H9 (cell line): Measurements from ENCODE around the gene CAMKK1. TPM values are rescaled to one million over a fixed set of nuclear protein-coding genes. Genes with fewer than 3 reads are reported as not detected.

Experiments used
- DNase-seq: peaks from one replicate; pipeline ENCODE4 v3.0.0-alpha.2; 2017
- H2AFZ ChIP-seq: one replicate; pipeline ENCODE4 v1.6.1; 2013; ENCODE audit warnings: mild to moderate bottlenecking, low read length, control low read depth, moderate library complexity
- H2AK5ac ChIP-seq: 2 replicates; pipeline ENCODE4 v1.6.1; 2013; ENCODE audit warnings: low read length, control low read depth, mixed read lengths; ENCODE audit not compliant: insufficient read length
- H2BK120ac ChIP-seq: one replicate; pipeline ENCODE4 v1.6.1; 2013; ENCODE audit warnings: low read depth, mild to moderate bottlenecking, low read length, control low read depth, inconsistent platforms; ENCODE audit not compliant: poor library complexity, severe bottlenecking
- H2BK12ac ChIP-seq: 2 replicates; pipeline ENCODE4 v1.6.1; 2013; ENCODE audit warnings: low read length, control low read depth, mixed read lengths, low read depth; ENCODE audit not compliant: insufficient read length
- H2BK15ac ChIP-seq: 2 replicates; pipeline ENCODE4 v1.6.1; 2013; ENCODE audit warnings: low read depth, low read length, control low read depth
- H2BK20ac ChIP-seq: one replicate; pipeline ENCODE4 v1.6.1; 2013; ENCODE audit warnings: low read depth, mild to moderate bottlenecking, low read length, control low read depth, inconsistent platforms; ENCODE audit not compliant: poor library complexity, severe bottlenecking
- H2BK5ac ChIP-seq: 2 replicates; pipeline ENCODE4 v1.6.1; 2013; ENCODE audit warnings: low read length, control low read depth, mixed read lengths; ENCODE audit not compliant: insufficient read length
- H3K14ac ChIP-seq: 2 replicates; pipeline ENCODE4 v1.6.1; 2013; ENCODE audit warnings: low read length, control low read depth; ENCODE audit not compliant: insufficient read depth
- H3K18ac ChIP-seq: 2 replicates; pipeline ENCODE4 v1.6.1; 2013; ENCODE audit warnings: low read depth, mild to moderate bottlenecking, mixed read lengths, low read length, control low read depth; ENCODE audit not compliant: insufficient read length
- H3K23ac ChIP-seq: 2 replicates; pipeline ENCODE4 v1.6.1; 2013; ENCODE audit warnings: low read length, control low read depth, mixed read lengths, low read depth; ENCODE audit not compliant: insufficient read length
- H3K23me2 ChIP-seq: 2 replicates; pipeline ENCODE4 v1.6.1; 2013; ENCODE audit warnings: low read depth, mild to moderate bottlenecking, mixed read lengths, low read length, control low read depth; ENCODE audit not compliant: insufficient read length, poor library complexity, severe bottlenecking
- H3K27ac ChIP-seq: 2 replicates; pipeline ENCODE4 v1.5.1; 2013; ENCODE audit warnings: low read length, control low read depth, mixed read lengths, low read depth; ENCODE audit not compliant: insufficient read length
- H3K27me3 ChIP-seq: 2 replicates; pipeline ENCODE4 v1.6.1; 2013; ENCODE audit warnings: low read length, control low read depth, inconsistent platforms; ENCODE audit not compliant: insufficient read depth
- H3K4ac ChIP-seq: 2 replicates; pipeline ENCODE4 v1.6.1; 2013; ENCODE audit warnings: low read depth, mild to moderate bottlenecking, control low read depth, inconsistent platforms, low read length, moderate library complexity
- H3K4me1 ChIP-seq: 2 replicates; pipeline ENCODE4 v1.6.1; 2013; ENCODE audit warnings: low read length, control low read depth, inconsistent platforms; ENCODE audit not compliant: insufficient read depth
- H3K4me2 ChIP-seq: 2 replicates; pipeline ENCODE4 v1.6.1; 2013; ENCODE audit warnings: low read length, control low read depth, mixed read lengths; ENCODE audit not compliant: insufficient read length, insufficient read depth
- H3K56ac ChIP-seq: 2 replicates; pipeline ENCODE4 v1.6.1; 2013; ENCODE audit warnings: low read depth, mild to moderate bottlenecking, mixed read lengths, low read length, control low read depth; ENCODE audit not compliant: insufficient read length
- H3K79me1 ChIP-seq: 2 replicates; pipeline ENCODE4 v1.6.1; 2013; ENCODE audit warnings: low read depth, mild to moderate bottlenecking, moderate library complexity, low read length, control low read depth, inconsistent platforms; ENCODE audit not compliant: insufficient read depth, poor library complexity, severe bottlenecking
- H3K79me2 ChIP-seq: 2 replicates; pipeline ENCODE4 v1.6.1; 2013; ENCODE audit warnings: low read length, control low read depth, inconsistent platforms; ENCODE audit not compliant: insufficient read depth
- H3K9ac ChIP-seq: 2 replicates; pipeline ENCODE4 v1.6.1; 2013; ENCODE audit warnings: low read length, control low read depth, mixed read lengths; ENCODE audit not compliant: insufficient read length; ENCODE audit errors: extremely low read depth
- H3K9me3 ChIP-seq: one replicate; pipeline ENCODE4 v1.6.1; 2013; ENCODE audit warnings: low read depth, low read length, inconsistent platforms; ENCODE audit not compliant: control insufficient read depth
- H3T11ph ChIP-seq: one replicate; pipeline ENCODE4 v1.6.1; 2013; ENCODE audit warnings: mild to moderate bottlenecking, low read length, control low read depth, inconsistent platforms
- H4K20me1 ChIP-seq: one replicate; pipeline ENCODE4 v1.6.1; 2013; ENCODE audit not compliant: control insufficient read depth, insufficient read length, insufficient read depth
- H4K5ac ChIP-seq: 2 replicates; pipeline ENCODE4 v1.6.1; 2013; ENCODE audit warnings: low read depth, mild to moderate bottlenecking, mixed read lengths, low read length, control low read depth; ENCODE audit not compliant: insufficient read length
- H4K8ac ChIP-seq: replicated peaks from 2 replicates; pipeline ENCODE4 v1.6.1; 2013; ENCODE audit warnings: low read length, control low read depth, mixed read lengths, low read depth; ENCODE audit not compliant: insufficient read length
- H4K91ac ChIP-seq: 2 replicates; pipeline ENCODE4 v1.6.1; 2013; ENCODE audit warnings: low read depth, mild to moderate bottlenecking, moderate library complexity, mixed read lengths, low read length, control low read depth; ENCODE audit not compliant: insufficient read length
- H3K27ac Mint-ChIP-seq, 3 experiments: 2 replicates in 2 of 3; 3 replicates in 1 of 3; pipeline ENCODE4 v1.8.0; 2020 to 2021; ENCODE audit warnings: mixed read lengths in 3 of 3, mild to moderate bottlenecking in 1 of 3, moderate library complexity in 1 of 3
- H3K27me3 Mint-ChIP-seq: 2 replicates; pipeline ENCODE4 v1.8.0; 2021; ENCODE audit warnings: low read depth, mild to moderate bottlenecking, moderate library complexity, mixed read lengths
- H3K36me3 Mint-ChIP-seq, 3 experiments: 2 replicates in 2 of 3; 3 replicates in 1 of 3; pipeline ENCODE4 v1.8.0; 2020 to 2021; ENCODE audit warnings: low read depth in 3 of 3, mixed read lengths in 3 of 3; ENCODE audit not compliant: insufficient read depth in 1 of 3
- H3K4me1 Mint-ChIP-seq, 2 experiments: 2 replicates each; pipeline ENCODE4 v1.8.0; 2020; ENCODE audit warnings: mixed read lengths in 2 of 2
- H3K4me3 Mint-ChIP-seq, 2 experiments: 2 replicates in 1 of 2; 3 replicates in 1 of 2; pipeline ENCODE4 v1.8.0; 2020 to 2021; ENCODE audit warnings: mild to moderate bottlenecking in 2 of 2, mixed read lengths in 2 of 2, moderate library complexity in 1 of 2
- H3K9me3 Mint-ChIP-seq, 2 experiments: 2 replicates in 1 of 2; 3 replicates in 1 of 2; pipeline ENCODE4 v1.8.0; 2020; ENCODE audit warnings: mild to moderate bottlenecking in 2 of 2, mixed read lengths in 2 of 2, moderate library complexity in 1 of 2
- CTCF ChIP-seq: fragments of 200-600 bp; sonication (generic); conservative IDR thresholded peaks from 3 replicates; pipeline ENCODE4 v1.8.0; 2021; ENCODE audit warnings: antibody characterized with exemption, mild to moderate bottlenecking
- WGBS: extraction: QIAGEN DNeasy Blood & Tissue Kit; methylation state at CpG from one replicate; pipeline ENCODE4 v1.1.7; 2013; ENCODE audit warnings: missing lambda C conversion rate, low lambda C conversion rate, mixed read lengths; ENCODE audit not compliant: insufficient read length; ENCODE audit errors: extremely low coverage; 5-methylcytosine and 5-hydroxymethylcytosine counted together
- total RNA-seq: library from RNA; stranded (reverse); gene quantifications from 2 replicates; pipeline ENCODE4 v1.2.1, GENCODE V29; 2021

CAMKK1 gene
- total RNA-seq, 1 experiment from 2014 or later = 6.7 TPM

- Histone ChIP-seq H3K79me1 (no peaks in the 10 kb centered on the region), H3K9ac (no peak overlapping the region), H2AFZ (no peak overlapping the region), H4K20me1 (no peaks in the 10 kb centered on the region), H3K4me2 (no peak overlapping the region), H3K4ac (no peak overlapping the region), H2BK12ac (no peak overlapping the region), H3K9me3 (no peaks in the 10 kb centered on the region), H3K14ac (no peak overlapping the region; the same call in 1 of the 2 replicates), H3K56ac (no peak overlapping the region), H3K4me1 (no peaks in the 10 kb centered on the region), H2BK20ac (no peak overlapping the region), H2BK5ac (no peak overlapping the region), H3K23me2 (no peaks in the 10 kb centered on the region), H4K5ac (no peak overlapping the region), H3K27me3 (no peaks in the 10 kb centered on the region), H3T11ph (no peak overlapping the region), H2AK5ac (no peak overlapping the region), H3K79me2 (no peaks in the 10 kb centered on the region), H4K8ac (no peak overlapping the region), H2BK15ac (no peak overlapping the region), H3K18ac (no peak overlapping the region), H3K27ac (no peak overlapping the region), H2BK120ac (no peak overlapping the region), H3K23ac (no peak overlapping the region), H4K91ac (no peak overlapping the region)
- WGBS = no CpG with 5 or more reads among the region's 5 CpGs
- peak overlapping the region; percentile 13 to 59 (median 37); a peak in 3 of 7 replicates for H3K27ac Mint-ChIP-seq
- no peaks in the 10 kb centered on the region for H3K9me3 Mint-ChIP-seq
- H3K4me3 Mint-ChIP-seq = no peak overlapping the region
- TF ChIP-seq CTCF = no peak
- DNase-seq = no peak
- peaks cover 5 to 14% (median 13%) of the 10 kb centered on the region in 3 experiments; a peak in 6 of 7 replicates for H3K36me3 Mint-ChIP-seq
- 0 out of 2 replicates have a peak, but pooled peaks cover 2% of the 10 kb centered on the region for H3K27me3 Mint-ChIP-seq
- H3K4me1 Mint-ChIP-seq = peaks cover 6 to 13% of the 10 kb centered on the region in 2 experiments; a peak in 3 of 4 replicates
Measured at GRCh38 chr17:3879186-3879585, 13.7 kb downstream of the CAMKK1 start.
